Stimulated activated CD4-positive, alpha-beta T cell treated with anti-CD3 and anti-CD28 coated beads, TNF-alpha, amount 100 ng/mL, for 24 hours (primary cell): ENCODE data around the gene YLPM1.

ENCODE experiments used
- DNase-seq, 3 experiments: peaks; one replicate each; pipeline ENCODE4 v3.0.0-alpha.2; 2020; ENCODE audit warnings: low read depth in 3 of 3

Gene YLPM1

DNA sequence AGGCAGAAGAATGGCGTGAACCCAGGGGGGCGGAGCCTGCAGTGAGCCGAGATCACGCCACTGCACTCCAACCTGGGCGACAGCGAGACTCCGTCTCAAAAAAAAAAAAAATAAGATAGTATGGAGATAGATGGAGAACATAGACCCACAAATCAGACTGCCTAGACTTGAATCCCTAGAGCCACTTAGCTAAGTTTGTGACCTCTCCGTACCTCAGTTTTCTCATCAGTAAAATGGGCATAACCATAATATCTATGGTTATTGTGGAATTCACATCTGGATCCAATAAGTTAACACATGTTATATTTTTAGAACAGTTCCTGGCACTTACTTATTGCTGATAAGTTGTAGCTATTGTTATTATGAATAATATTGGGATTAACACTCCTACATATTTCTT lies 105.6 kb downstream of the YLPM1 start:
- no peak for DNase-seq

DNA sequence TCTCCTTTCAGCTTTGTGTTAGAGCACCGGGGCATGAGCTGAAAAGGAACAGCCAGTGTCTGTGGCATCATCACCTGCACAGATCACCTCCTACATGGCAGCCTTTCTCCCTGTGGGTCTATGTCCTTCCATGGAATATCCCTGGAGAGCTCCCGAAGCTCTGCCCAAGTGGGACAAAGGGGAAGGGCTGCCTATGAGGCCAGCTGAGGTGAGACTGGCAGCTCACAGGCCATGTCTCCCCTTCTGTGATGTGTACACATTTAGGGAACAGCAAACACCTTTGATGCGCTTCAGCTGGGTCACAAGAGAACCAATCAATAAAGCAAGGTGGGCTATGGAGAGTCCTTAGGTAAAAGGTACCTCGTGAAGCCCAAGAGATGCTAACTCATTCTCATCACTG lies 108.7 kb downstream of the YLPM1 start:
- no peak for DNase-seq

DNA sequence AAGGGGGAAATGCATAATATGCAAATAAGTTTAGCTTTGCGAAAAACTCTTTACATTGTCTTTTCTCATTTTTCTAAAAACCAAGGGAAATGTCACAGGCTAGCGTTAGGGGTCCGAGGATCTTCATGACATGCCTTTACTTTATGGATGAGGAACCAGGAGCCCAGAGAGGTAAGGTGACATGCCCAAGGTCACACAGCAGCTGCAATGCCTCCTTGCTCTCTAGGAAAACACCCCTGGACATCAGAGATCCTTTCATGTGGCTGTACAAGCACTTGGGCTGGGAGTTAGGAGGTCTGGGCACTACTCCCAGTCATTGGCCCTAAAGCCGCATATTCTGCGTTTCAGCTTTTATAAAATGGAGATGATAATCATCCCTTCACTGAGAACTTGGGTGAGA lies 112.1 kb downstream of the YLPM1 start:
- no peak for DNase-seq

DNA sequence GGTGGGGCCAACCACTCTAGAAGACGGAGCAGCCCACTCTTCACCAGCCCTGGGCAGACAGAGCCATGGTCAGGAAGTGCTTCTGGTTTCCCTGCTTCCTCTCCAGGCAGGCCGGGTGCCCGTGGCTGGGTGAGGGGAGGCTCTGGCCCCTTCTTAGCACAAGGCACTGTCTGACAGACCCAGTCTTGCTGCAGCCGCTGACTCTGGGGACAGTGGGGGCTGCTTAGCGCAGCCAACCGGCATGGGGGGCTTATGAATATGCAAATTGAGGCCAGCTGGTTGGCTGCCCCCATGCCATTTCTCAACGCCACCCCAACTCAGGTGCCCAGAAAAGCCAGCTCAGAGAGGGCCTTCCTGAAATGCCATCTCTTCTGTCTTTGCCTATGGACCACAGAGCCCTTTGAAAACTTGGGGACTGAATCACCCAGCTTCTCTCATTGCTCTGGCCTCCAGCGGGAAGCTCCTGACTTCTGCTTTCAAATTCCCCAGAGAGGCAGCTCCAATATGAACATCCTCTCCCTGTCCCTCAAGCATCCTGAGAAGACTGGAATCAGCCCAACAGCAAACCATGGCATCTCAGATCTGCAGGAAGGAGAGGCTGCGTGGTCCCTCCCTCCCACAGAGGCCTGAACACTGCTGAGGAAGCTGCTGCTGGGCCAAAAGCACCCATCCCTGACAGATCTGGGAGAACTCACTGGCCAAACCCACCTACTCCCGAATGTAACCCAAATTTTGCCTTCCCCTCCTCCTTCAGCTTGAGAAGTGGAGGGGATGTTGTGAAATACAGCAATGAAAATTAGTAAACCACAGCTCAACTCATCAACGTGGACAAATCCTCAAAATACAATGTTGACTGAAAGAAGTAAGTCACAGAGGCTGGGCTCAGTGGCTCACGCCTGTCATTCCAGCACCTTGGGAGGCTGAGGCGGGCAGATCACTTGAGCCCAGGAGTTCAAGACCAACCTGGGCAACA lies 113.1 kb downstream of the YLPM1 start, which contains the start of gene PROX2:
PROX2 (minus strand) TSS at position 205 of the 973 bp plus-strand sequence. CDS start 12,311 bp downstream, outside the sequence.
- no peak for DNase-seq

DNA sequence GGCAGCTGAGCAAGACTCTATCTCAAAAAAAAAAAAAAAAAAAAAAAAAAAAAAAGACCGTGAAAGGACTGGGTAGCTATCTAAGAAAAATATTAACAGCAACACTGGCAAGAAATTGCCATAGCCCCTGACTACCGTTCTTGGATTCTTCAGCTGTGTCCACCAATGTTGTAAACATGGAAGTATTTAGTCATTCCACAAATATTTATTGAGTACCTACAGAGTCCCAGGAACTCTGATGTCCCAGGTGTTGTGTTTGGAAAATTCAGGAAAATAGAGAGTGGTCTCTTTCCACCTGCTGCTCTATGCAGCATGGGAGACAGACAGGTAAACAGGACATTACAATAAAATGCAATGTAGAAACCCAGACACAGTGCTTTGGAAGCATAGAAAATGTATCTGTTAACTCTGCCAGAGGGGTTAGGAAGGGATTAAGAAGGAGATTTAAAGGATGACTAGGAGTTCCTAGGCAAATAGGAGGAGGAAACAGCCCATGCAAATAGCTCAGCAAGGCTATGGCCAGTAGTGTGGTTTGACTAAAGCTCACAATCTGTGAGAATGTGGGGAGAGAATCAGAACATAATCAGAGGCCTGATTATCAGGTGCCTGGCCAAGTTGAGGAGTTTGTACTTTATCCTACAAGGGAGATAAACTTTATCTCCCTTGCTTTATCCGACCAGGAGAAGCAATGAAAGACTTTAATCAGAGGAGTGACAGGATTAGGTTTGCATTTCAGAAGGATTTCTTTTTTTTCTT lies 116.5 kb downstream of the YLPM1 start:
- DNase-seq: no peak

DNA sequence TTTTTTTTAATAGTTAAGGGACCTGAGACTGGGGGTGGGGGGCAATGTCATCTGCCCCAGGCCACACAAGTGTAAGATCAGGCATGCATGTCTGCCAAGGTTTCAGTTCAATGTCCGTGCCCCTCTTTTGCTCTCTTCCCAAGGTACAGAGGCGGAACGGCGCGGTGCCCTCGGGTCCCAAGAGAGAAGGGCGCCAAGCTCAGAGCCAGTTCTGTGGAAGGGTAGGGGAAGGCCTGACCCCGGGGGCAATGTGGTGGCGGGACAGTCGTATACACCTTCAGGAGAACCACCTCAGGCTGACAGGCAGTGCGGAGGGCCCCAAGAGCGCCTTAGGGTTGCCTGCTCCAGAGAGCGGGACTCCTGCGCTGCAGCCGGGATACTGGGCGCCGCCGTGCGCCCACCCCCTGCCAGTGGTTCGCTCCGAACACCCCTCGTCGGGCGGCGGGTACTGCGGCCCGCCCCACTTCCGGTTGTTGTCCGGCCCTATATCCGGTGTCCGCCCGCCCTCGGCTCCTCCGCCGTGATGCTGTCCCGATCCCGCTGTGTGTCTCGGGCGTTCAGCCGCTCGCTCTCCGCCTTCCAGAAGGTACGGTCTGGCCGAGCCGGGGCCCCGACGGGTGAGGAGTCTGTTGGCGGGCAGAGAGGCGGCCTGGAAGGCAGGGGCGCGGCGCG lies 118.5 kb downstream of the YLPM1 start, which contains the start of gene DLST:
DLST (plus strand) TSS at position 486 of the 672 bp plus-strand sequence; CDS start at position 524, 38 bp downstream.
- peak; percentile 75 to 86 (median 81) for DNase-seq

DNA sequence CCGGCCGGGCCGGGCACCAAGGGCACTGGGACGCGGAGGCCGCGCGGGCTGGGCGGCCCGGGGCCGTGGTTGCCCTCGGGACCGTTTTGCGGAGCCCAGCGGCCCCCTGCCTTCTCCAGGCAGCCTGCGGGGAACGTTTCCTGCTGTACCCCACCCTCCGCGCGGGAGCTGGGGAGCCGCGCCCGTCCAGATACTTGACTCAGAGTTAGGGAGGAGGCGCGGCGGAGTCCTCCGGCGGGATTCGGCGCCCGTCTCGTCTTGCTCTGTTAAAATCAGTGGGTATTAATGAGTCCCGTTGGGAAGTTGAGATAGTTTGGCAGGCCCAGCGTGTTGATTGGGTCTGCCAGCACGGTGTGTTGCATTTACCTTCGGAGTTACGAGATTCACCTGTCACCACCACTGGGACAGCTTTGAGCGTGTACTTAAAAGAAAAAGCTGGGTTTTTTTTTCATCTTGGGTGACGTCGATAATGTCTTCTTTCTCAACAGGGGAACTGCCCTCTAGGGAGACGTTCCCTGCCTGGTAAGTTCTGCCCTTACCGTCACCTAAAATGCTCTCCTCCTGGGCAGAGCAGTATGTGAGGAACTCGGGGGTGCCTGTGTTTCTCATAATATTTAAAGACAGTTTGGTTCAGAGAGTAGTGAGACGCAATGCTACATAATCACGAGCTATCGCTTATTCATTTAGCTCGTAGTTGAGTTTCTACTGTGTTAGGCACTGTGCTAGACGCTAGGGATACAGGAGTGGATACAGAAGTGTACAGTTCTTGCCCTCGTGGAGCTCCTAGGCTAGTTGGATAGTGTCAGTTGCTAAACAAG lies 119.2 kb downstream of the YLPM1 start:
- peak in 2 of 3 experiments; percentile 18 to 44 for DNase-seq
